Liver (tissue), 9 donors: ENCODE data around the gene TAAR9. TPM values are rescaled to one million over a fixed set of nuclear protein-coding genes. Genes with fewer than 3 reads are reported as not detected.

Experiments
- DNase-seq: peaks from one replicate; pipeline ENCODE4 v3.0.0-alpha.2; 2017; ENCODE audit warnings: low spot score
- H3K27ac ChIP-seq, 2 donors: one replicate each; pipeline ENCODE4 v1.7.0; 2013; ENCODE audit warnings: inconsistent platforms in 2 of 2, low read length in 2 of 2, control low read depth in 1 of 2, low read depth in 1 of 2, mild to moderate bottlenecking in 1 of 2
- H3K27me3 ChIP-seq, 4 donors: one replicate each; pipeline versions ENCODE4 v1.6.1 to v1.7.0; 2013; ENCODE audit warnings: low read length in 3 of 4, inconsistent platforms in 1 of 4, mild to moderate bottlenecking in 1 of 4, moderate library complexity in 1 of 4; ENCODE audit not compliant: control insufficient read depth in 4 of 4, insufficient read depth in 4 of 4
- H3K36me3 ChIP-seq, 4 donors: one replicate each; pipeline versions ENCODE4 v1.6.1 to v1.7.0; 2013; ENCODE audit warnings: low read length in 3 of 4, mild to moderate bottlenecking in 3 of 4, low read depth in 1 of 4, moderate library complexity in 1 of 4; ENCODE audit not compliant: control insufficient read depth in 4 of 4, insufficient read depth in 3 of 4
- H3K4me1 ChIP-seq, 4 donors: one replicate each; pipeline versions ENCODE4 v1.6.1 to v1.7.0; 2013; ENCODE audit warnings: low read length in 3 of 4, mild to moderate bottlenecking in 3 of 4, moderate library complexity in 1 of 4; ENCODE audit not compliant: control insufficient read depth in 4 of 4, insufficient read depth in 4 of 4
- H3K4me3 ChIP-seq, 3 donors: one replicate each; pipeline versions ENCODE4 v1.6.1 to v1.7.0; 2013; ENCODE audit warnings: low read length in 3 of 3, control low read depth in 1 of 3, low read depth in 1 of 3, mild to moderate bottlenecking in 1 of 3
- H3K9ac ChIP-seq, 2 donors: one replicate each; pipeline ENCODE4 v1.7.0; 2013; ENCODE audit warnings: low read length in 2 of 2, mild to moderate bottlenecking in 2 of 2, moderate library complexity in 2 of 2, control low read depth in 1 of 2, low read depth in 1 of 2
- H3K9me3 ChIP-seq, 4 donors: one replicate each; pipeline versions ENCODE4 v1.6.1 to v1.7.0; 2013; ENCODE audit warnings: low read length in 3 of 4; ENCODE audit not compliant: control insufficient read depth in 4 of 4
- ATF3 ChIP-seq: IDR thresholded peaks from 2 replicates; pipeline ENCODE4 v1.6.1; 2016; ENCODE audit warnings: antibody characterized with exemption
- CTCF ChIP-seq: fragments of 150-350 bp; IDR thresholded peaks from 2 replicates; pipeline ENCODE4 v1.5.1; 2017; ENCODE audit warnings: improper control_type of control experiment, low read depth, low read length; ENCODE audit not compliant: missing input control
- EGR1 ChIP-seq, 2 donors: IDR thresholded peaks; 2 replicates each; pipeline ENCODE4 v1.6.1; 2016 to 2018; ENCODE audit warnings: antibody characterized with exemption in 2 of 2, low read depth in 2 of 2
- FOXA1 ChIP-seq: IDR thresholded peaks from 2 replicates; pipeline ENCODE4 v1.6.1; 2016; ENCODE audit warnings: antibody characterized with exemption
- FOXA2 ChIP-seq: IDR thresholded peaks from 2 replicates; pipeline ENCODE4 v1.6.1; 2016; ENCODE audit warnings: antibody characterized with exemption
- GABPA ChIP-seq, 2 donors: IDR thresholded peaks in 1 of 2; conservative IDR thresholded peaks in 1 of 2; 2 replicates each; pipeline ENCODE4 v1.6.1; 2016; ENCODE audit warnings: antibody characterized with exemption in 2 of 2, mild to moderate bottlenecking in 1 of 2, moderate library complexity in 1 of 2
- HNF4A ChIP-seq, 2 donors: conservative IDR thresholded peaks; 2 replicates each; pipeline ENCODE4 v1.6.1; 2016; ENCODE audit warnings: antibody characterized with exemption in 2 of 2, mild to moderate bottlenecking in 2 of 2
- HNF4G ChIP-seq: IDR thresholded peaks from 2 replicates; pipeline ENCODE4 v1.6.1; 2016; ENCODE audit warnings: antibody characterized with exemption
- JUND ChIP-seq, 2 donors: IDR thresholded peaks; 2 replicates each; pipeline ENCODE4 v1.6.1; 2016; ENCODE audit warnings: antibody characterized with exemption in 2 of 2
- MAX ChIP-seq: IDR thresholded peaks from 2 replicates; pipeline ENCODE4 v1.6.1; 2016; ENCODE audit warnings: antibody characterized with exemption
- NR2F2 ChIP-seq: IDR thresholded peaks from 2 replicates; pipeline ENCODE4 v1.6.1; 2016; ENCODE audit warnings: antibody characterized with exemption
- RAD21 ChIP-seq, 2 donors: IDR thresholded peaks; 2 replicates each; pipeline ENCODE4 v1.6.1; 2016; ENCODE audit warnings: antibody characterized with exemption in 2 of 2, mild to moderate bottlenecking in 2 of 2
- REST ChIP-seq: IDR thresholded peaks from 2 replicates; pipeline ENCODE4 v1.6.1; 2016; ENCODE audit warnings: antibody characterized with exemption, mild to moderate bottlenecking
- RXRA ChIP-seq, 2 donors: IDR thresholded peaks; 2 replicates each; pipeline ENCODE4 v1.6.1; 2017 to 2018; ENCODE audit warnings: antibody characterized with exemption in 2 of 2, mild to moderate bottlenecking in 1 of 2
- SP1 ChIP-seq: IDR thresholded peaks from 2 replicates; pipeline ENCODE4 v1.6.1; 2018; ENCODE audit warnings: antibody characterized with exemption, mild to moderate bottlenecking
- TAF1 ChIP-seq: conservative IDR thresholded peaks from 2 replicates; pipeline ENCODE4 v1.6.1; 2016; ENCODE audit warnings: antibody characterized with exemption, mild to moderate bottlenecking
- YY1 ChIP-seq: IDR thresholded peaks from 2 replicates; pipeline ENCODE4 v1.6.1; 2016; ENCODE audit warnings: antibody characterized with exemption, mild to moderate bottlenecking
- ZBTB33 ChIP-seq: IDR thresholded peaks from 2 replicates; pipeline ENCODE4 v1.6.1; 2016; ENCODE audit warnings: antibody characterized with exemption
- WGBS: extraction: QIAGEN DNeasy Blood & Tissue Kit; methylation state at CpG from one replicate; pipeline ENCODE4 v1.1.7; 2013; 5-methylcytosine and 5-hydroxymethylcytosine counted together
- polyA plus RNA-seq, 2 donors: library from polyadenylated mRNA; stranded (reverse) in 1 of 2; unstranded in 1 of 2; fragments of 200-250 nt in 1 of 2; fragments of >200 nt in 1 of 2; fragmentation: Nextera tagmentation in 1 of 2; extraction: Ambion mirVana in 1 of 2; gene quantifications; one replicate each; pipeline versions ENCODE4 v1.2.1 to v1.2.3, GENCODE V29; 2013 to 2015
- total RNA-seq, 2 donors: library from RNA; depleted of rRNA; stranded (reverse); fragments of >200 nt; gene quantifications; one replicate each; pipeline ENCODE4 v1.2.3, GENCODE V29; 2014
- donor health status: healthy.
- donor health status: healthy.
- donor health status: healthy.
- donor health status: healthy.
- donor health status: healthy.

TAAR9 gene
- total and polyA plus RNA-seq, 4 donors, result not detected

GRCh38 chr6:132512638-132513632, 25.1 kb upstream of the TAAR9 start, which contains the start of gene STX7:
Gene STX7, minus strand, starts transcription at chr6:132513116. Its CDS starts 9,586 bp downstream, at chr6:132503530.
- peaks cover 0 to 23% (median 15%) of the 10 kb centered on the region in 4 donors for H3K4me1 ChIP-seq
- under 1% methylated on average over 67 of the region's 67 CpGs for WGBS
- TF ChIP-seq RXRA (IDR thresholded peaks at IDR 0.05), result no peak
- no peak for TF ChIP-seq HNF4G
- TF ChIP-seq RAD21 (IDR thresholded peaks at IDR 0.05), result no peak
- TF ChIP-seq ZBTB33, result no peak
- TF ChIP-seq CTCF, result no peak
- TF ChIP-seq YY1, result peak; percentile 63
- no peak for TF ChIP-seq ATF3
- no peak for TF ChIP-seq REST
- TF ChIP-seq EGR1 (IDR thresholded peaks at IDR 0.05; ENCODE audit: low read depth in 2 of 2), result no peak
- TF ChIP-seq TAF1, result peak; percentile 77
- TF ChIP-seq NR2F2, result no peak
- TF ChIP-seq SP1, result peak; percentile 55
- peak in 1 of 2 donors; percentile 12 for TF ChIP-seq JUND (IDR thresholded peaks at IDR 0.05)
- TF ChIP-seq GABPA (IDR thresholded peaks at IDR 0.05 in 1 of 2, conservative IDR thresholded peaks at IDR 0.05 in 1 of 2), result peak in 1 of 2 donors; percentile 8
- no peak for TF ChIP-seq FOXA2
- no peak for TF ChIP-seq FOXA1
- peak; percentile 37 for TF ChIP-seq MAX
- no peak for TF ChIP-seq HNF4A (conservative IDR thresholded peaks at IDR 0.05)

More at GRCh38 chr6:132512638-132513632, 25.1 kb upstream of the TAAR9 start, which contains the start of gene STX7:
- peak within 1 kb of the TSS; percentile 63 to 81 for H3K27ac ChIP-seq
- peak within 1 kb of the TSS; percentile 68 to 71 for H3K9ac ChIP-seq
- H3K36me3 ChIP-seq, result no peaks in the 10 kb centered on the region
- no peaks in the 10 kb centered on the region for H3K9me3 ChIP-seq
- no peaks in the 10 kb centered on the region for H3K27me3 ChIP-seq
- peak; percentile 90 for DNase-seq
- peak within 1 kb of the TSS; percentile 78 to 94 (median 92) for H3K4me3 ChIP-seq
